Trophoblast cell (in vitro differentiated cells and primary cell): ENCODE measurements around the gene RUFY1.

Source experiments
- DNase-seq, 2 donors: peaks; one replicate each; pipeline ENCODE4 v3.0.0-alpha.2; 2016
- H2AFZ ChIP-seq: 2 replicates; pipeline ENCODE4 v1.6.1; 2013; ENCODE audit warnings: low read length, moderate library complexity, mild to moderate bottlenecking; ENCODE audit not compliant: insufficient read depth, poor library complexity
- H2AK5ac ChIP-seq: 2 replicates; pipeline ENCODE4 v1.6.1; 2013; ENCODE audit warnings: mild to moderate bottlenecking, low read length
- H2BK120ac ChIP-seq: 2 replicates; pipeline ENCODE4 v1.6.1; 2013; ENCODE audit warnings: low read length, mild to moderate bottlenecking, moderate library complexity; ENCODE audit not compliant: insufficient read depth, poor library complexity
- H2BK12ac ChIP-seq: 2 replicates; pipeline ENCODE4 v1.6.1; 2013; ENCODE audit warnings: mild to moderate bottlenecking, low read length, moderate library complexity
- H2BK5ac ChIP-seq: 2 replicates; pipeline ENCODE4 v1.6.1; 2013; ENCODE audit warnings: low read length, low read depth, moderate library complexity, mild to moderate bottlenecking; ENCODE audit not compliant: poor library complexity
- H3K14ac ChIP-seq: 2 replicates; pipeline ENCODE4 v1.6.1; 2013; ENCODE audit warnings: mild to moderate bottlenecking, low read length
- H3K18ac ChIP-seq: 2 replicates; pipeline ENCODE4 v1.6.1; 2013; ENCODE audit warnings: mild to moderate bottlenecking, low read length
- H3K23ac ChIP-seq: 2 replicates; pipeline ENCODE4 v1.6.1; 2013; ENCODE audit warnings: low read length
- H3K27ac ChIP-seq: 2 replicates; pipeline ENCODE4 v1.5.1; 2013; ENCODE audit warnings: low read depth, mild to moderate bottlenecking, inconsistent platforms, low read length, moderate library complexity
- H3K27me3 ChIP-seq: 2 replicates; pipeline ENCODE4 v1.6.1; 2013; ENCODE audit warnings: inconsistent platforms, mild to moderate bottlenecking, low read length, moderate library complexity; ENCODE audit not compliant: insufficient read depth
- H3K36me3 ChIP-seq, 2 experiments: 1 replicate in 1 of 2; 2 replicates in 1 of 2; pipeline ENCODE4 v1.6.1; 2013; ENCODE audit warnings: low read length in 2 of 2, mild to moderate bottlenecking in 2 of 2, moderate library complexity in 1 of 2; ENCODE audit not compliant: insufficient read depth in 2 of 2, control insufficient read depth in 1 of 2
- H3K4ac ChIP-seq: 2 replicates; pipeline ENCODE4 v1.6.1; 2013; ENCODE audit warnings: low read depth, mild to moderate bottlenecking, low read length, moderate library complexity
- H3K4me1 ChIP-seq, 2 experiments: 1 replicate in 1 of 2; 2 replicates in 1 of 2; pipeline ENCODE4 v1.6.1; 2013; ENCODE audit warnings: low read length in 2 of 2, mild to moderate bottlenecking in 2 of 2, moderate library complexity in 1 of 2; ENCODE audit not compliant: insufficient read depth in 2 of 2, control insufficient read depth in 1 of 2
- H3K4me2 ChIP-seq: 2 replicates; pipeline ENCODE4 v1.6.1; 2013; ENCODE audit warnings: inconsistent platforms, mild to moderate bottlenecking, low read length, moderate library complexity
- H3K4me3 ChIP-seq: 2 replicates; pipeline ENCODE4 v1.5.1; 2013; ENCODE audit warnings: mild to moderate bottlenecking, low read depth, low read length, inconsistent platforms
- H3K79me1 ChIP-seq: one replicate; pipeline ENCODE4 v1.6.1; 2013; ENCODE audit warnings: low read length
- H3K79me2 ChIP-seq: 2 replicates; pipeline ENCODE4 v1.6.1; 2013; ENCODE audit warnings: low read length, mild to moderate bottlenecking; ENCODE audit not compliant: control insufficient read depth, insufficient read depth, poor library complexity
- H3K9ac ChIP-seq: 2 replicates; pipeline ENCODE4 v1.6.1; 2013; ENCODE audit warnings: mild to moderate bottlenecking, low read length
- H3K9me3 ChIP-seq: 2 replicates; pipeline ENCODE4 v1.6.1; 2013; ENCODE audit warnings: low read depth, mild to moderate bottlenecking, control low read depth, inconsistent platforms, low read length; ENCODE audit not compliant: insufficient read depth
- H4K12ac ChIP-seq: 2 replicates; pipeline ENCODE4 v1.6.1; 2013; ENCODE audit warnings: low read depth, mild to moderate bottlenecking, low read length, moderate library complexity
- H4K8ac ChIP-seq: 2 replicates; pipeline ENCODE4 v1.6.1; 2013; ENCODE audit warnings: low read depth, mild to moderate bottlenecking, low read length, moderate library complexity
- H4K91ac ChIP-seq: one replicate; pipeline ENCODE4 v1.6.1; 2013; ENCODE audit warnings: low read depth, mild to moderate bottlenecking, low read length, moderate library complexity
- WGBS: extraction: QIAGEN DNeasy Blood & Tissue Kit; methylation state at CpG from one replicate; pipeline ENCODE4 v1.1.7; 2013; ENCODE audit warnings: missing lambda C conversion rate; ENCODE audit not compliant: insufficient read length, insufficient coverage; ENCODE audit errors: extremely low coverage; 5-methylcytosine and 5-hydroxymethylcytosine counted together

Gene RUFY1

DNA sequence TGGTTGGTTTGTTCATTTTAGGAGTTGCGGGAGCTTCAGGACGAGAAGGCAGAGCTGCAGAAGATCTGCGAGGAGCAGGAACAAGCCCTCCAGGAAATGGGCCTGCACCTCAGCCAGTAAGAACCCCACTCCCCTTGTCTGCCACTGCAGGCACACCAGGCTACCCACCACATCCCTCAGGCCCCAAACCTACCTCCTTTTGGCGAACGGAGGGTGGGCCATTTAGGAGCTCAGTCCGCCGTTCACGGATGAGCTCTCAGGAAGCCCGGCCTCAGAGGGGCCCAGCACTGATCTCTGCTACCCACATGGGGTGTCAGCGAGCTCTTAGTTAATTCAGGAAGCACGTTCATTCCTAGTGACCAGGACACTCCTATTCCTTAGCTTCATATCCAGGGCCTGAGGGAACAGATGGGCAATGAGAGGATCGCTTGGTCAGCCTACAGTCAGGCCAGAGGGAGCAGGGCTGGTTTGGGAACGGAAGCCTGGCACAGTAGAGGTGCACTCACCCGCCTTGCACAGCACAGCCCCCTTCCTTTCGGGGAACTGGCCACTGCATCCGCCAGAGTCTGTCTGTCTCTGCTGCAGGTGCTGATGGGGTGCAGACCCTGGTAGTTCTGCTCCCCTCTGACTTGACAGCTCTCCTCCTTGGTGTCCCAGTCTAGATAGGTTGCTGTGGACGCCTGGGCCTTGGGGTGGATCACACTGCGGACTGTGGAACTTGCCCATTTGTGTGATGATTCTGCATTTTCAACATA, 51.7 kb downstream of the RUFY1 start:
- no peak overlapping the region for H3K18ac ChIP-seq
- no peak overlapping the region for H3K23ac ChIP-seq
- no peak overlapping the region for H3K9ac ChIP-seq
- DNase-seq, result no peak
- H3K27me3 ChIP-seq, result no peaks in the 10 kb centered on the region
- no peaks in the 10 kb centered on the region for H3K9me3 ChIP-seq
- peaks cover 61 to 77% of the 10 kb centered on the region in 2 experiments for H3K36me3 ChIP-seq
- H3K79me2 ChIP-seq, result no peaks in the 10 kb centered on the region
- H2AK5ac ChIP-seq, result no peak overlapping the region
- H3K4me3 ChIP-seq, result no peak overlapping the region
- H2BK120ac ChIP-seq, result no peak overlapping the region
- H4K12ac ChIP-seq, result no peak overlapping the region
- no peak overlapping the region for H3K14ac ChIP-seq
- no peak overlapping the region for H4K8ac ChIP-seq
- no peak overlapping the region for H2BK5ac ChIP-seq
- no peaks in the 10 kb centered on the region for H3K79me1 ChIP-seq
- no peak overlapping the region for H2AFZ ChIP-seq
- no CpG with 5 or more reads among the region's 18 CpGs for WGBS
- no peak overlapping the region for H4K91ac ChIP-seq
- H2BK12ac ChIP-seq, result no peak overlapping the region
- no peak overlapping the region for H3K27ac ChIP-seq
- H3K4me1 ChIP-seq, result no peaks in the 10 kb centered on the region
- no peak overlapping the region for H3K4me2 ChIP-seq
- H3K4ac ChIP-seq, result no peak overlapping the region

DNA sequence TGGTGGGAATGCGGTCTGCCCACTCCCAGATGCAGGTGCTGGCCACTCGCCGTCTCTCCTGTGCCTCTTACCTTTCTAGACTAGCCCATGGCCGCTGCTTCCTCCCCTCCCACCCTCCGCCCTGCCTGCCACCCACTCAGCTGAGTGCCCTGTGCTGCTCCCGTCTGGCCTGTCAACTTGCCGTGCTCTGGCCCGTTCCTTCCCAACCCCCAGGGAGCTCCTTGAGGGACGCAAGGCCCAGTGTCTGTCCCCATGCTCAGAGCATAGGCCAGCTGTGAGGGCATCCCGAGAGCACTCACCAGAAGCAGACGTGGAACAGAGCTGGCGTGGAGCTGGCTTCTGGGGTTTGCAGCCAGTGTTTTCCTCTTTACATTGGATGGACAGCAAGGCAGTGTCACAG, 53.0 kb downstream of the RUFY1 start:
- Histone ChIP-seq H2BK12ac (no peak overlapping the region), H3K4me2 (no peak overlapping the region), H3K79me1 (no peaks in the 10 kb centered on the region), H4K12ac (no peak overlapping the region), H3K4ac (no peak overlapping the region), H2BK5ac (no peak overlapping the region), H4K8ac (no peak overlapping the region), H3K36me3 (peaks cover 61 to 79% of the 10 kb centered on the region in 2 experiments), H2AK5ac (no peak overlapping the region), H3K9me3 (no peaks in the 10 kb centered on the region), H3K23ac (no peak overlapping the region), H3K27ac (no peak overlapping the region), H3K27me3 (no peaks in the 10 kb centered on the region), H3K79me2 (no peaks in the 10 kb centered on the region), H2BK120ac (no peak overlapping the region), H3K14ac (no peak overlapping the region), H3K4me3 (no peak overlapping the region), H3K18ac (no peak overlapping the region), H3K9ac (no peak overlapping the region), H4K91ac (no peak overlapping the region), H2AFZ (no peak overlapping the region), H3K4me1 (no peaks in the 10 kb centered on the region)
- DNase-seq, result no peak
- WGBS, result no CpG with 5 or more reads among the region's 12 CpGs

DNA sequence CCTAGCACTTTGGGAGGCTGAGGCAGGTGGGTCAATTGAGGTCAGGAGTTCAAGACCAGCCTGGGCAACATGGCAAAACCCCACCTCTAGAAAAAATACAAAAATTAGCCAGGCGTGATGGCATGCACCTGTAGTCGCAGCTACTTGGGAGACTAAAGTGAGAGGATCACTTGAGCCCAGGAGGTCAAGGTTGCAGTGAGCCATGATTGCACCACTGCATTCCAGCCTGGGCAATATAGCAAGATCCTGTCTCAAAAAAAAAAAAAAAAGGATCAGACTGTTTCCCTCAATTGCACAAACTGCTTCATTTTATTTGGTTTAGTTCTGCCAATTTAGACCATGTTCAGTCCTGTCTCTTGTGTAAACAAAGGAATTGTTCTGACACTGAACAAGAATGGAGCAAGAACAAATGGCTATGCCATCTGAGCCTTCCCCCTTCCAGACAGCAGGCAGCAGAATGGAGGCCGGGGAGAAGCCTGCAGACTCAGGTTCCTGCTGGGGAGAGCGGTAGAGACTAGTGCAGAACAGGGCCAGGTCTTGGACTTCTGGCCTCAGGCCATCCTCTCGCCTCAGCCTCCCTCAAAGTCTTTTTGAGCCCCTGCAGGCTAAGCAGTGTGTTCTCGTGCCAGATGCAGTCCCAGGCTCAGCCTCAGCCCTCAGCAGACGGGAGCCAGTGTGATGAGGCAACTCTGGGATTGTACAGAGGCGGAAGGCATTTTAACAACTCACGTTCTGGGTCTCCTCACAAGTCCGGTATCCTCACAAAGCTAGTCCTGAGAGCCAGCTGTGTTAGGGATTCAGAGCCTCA, 54.9 kb downstream of the RUFY1 start:
- Histone ChIP-seq H3K4me3 (no peak overlapping the region), H3K18ac (no peak overlapping the region), H3K27ac (no peak overlapping the region), H3K14ac (no peak overlapping the region), H3K27me3 (no peaks in the 10 kb centered on the region), H2AK5ac (no peak overlapping the region), H3K79me2 (no peaks in the 10 kb centered on the region), H2BK5ac (no peak overlapping the region), H4K8ac (no peak overlapping the region), H3K23ac (no peak overlapping the region), H2BK12ac (no peak overlapping the region), H2AFZ (no peak overlapping the region), H3K36me3 (peaks cover 54 to 74% of the 10 kb centered on the region in 2 experiments), H3K79me1 (no peaks in the 10 kb centered on the region), H4K12ac (no peak overlapping the region), H4K91ac (no peak overlapping the region), H3K9ac (no peak overlapping the region), H3K4me1 (no peaks in the 10 kb centered on the region), H2BK120ac (no peak overlapping the region), H3K4me2 (no peak overlapping the region), H3K9me3 (no peaks in the 10 kb centered on the region), H3K4ac (no peak overlapping the region)
- DNase-seq, result peak; percentile 41 to 48
- WGBS, result no CpG with 5 or more reads among the region's 10 CpGs

DNA sequence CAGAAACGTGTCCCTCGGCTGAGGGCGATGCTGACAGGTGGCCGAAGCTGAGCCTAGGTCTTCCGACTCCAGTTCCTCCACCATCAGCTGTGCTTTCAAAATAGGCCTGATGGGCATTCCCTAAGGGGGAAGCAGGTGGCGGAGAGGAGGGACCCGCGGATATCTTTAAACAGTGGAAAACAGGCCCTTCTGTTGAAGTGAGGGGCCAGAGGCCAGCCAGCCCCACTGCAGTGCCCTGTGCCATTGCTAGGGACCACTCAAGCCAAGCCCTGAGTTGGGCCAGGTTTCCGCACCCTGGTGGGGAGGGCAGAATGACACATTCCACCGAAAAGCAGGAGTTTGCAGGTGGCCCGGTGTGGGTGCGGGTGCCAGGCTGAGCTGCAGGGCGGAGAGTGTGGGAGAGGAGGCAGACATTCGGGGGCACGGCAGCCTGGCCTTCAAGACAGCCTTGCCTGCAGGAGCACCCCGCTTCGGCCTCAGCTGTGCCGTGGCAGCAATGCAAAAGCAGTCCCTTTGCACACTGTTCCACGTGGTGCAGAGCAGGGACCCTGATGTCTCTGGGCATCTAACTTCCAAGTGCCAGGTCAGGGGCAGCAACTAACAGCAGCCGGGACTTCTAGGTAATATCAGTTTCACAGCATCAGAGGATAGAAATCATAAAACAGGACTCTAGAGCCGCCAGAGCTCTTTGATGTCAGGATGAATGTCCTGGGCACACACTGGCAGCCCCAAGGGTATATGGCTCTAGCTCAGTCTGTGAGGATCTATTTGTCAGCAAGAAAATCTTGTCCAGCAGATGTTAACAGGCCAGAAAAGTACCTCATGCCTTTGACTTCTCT, 55.9 kb downstream of the RUFY1 start:
- Histone ChIP-seq H2BK5ac (no peak overlapping the region), H2BK120ac (no peak overlapping the region), H2AK5ac (no peak overlapping the region), H3K79me2 (no peaks in the 10 kb centered on the region), H3K4me2 (no peak overlapping the region), H4K12ac (no peak overlapping the region), H3K23ac (no peak overlapping the region), H2BK12ac (no peak overlapping the region), H3K4me1 (no peaks in the 10 kb centered on the region), H3K9ac (no peak overlapping the region), H3K14ac (no peak overlapping the region), H3K18ac (no peak overlapping the region), H3K79me1 (no peaks in the 10 kb centered on the region), H4K91ac (no peak overlapping the region), H2AFZ (no peak overlapping the region), H3K27ac (no peak overlapping the region), H4K8ac (no peak overlapping the region), H3K4me3 (no peak overlapping the region), H3K4ac (no peak overlapping the region), H3K9me3 (no peaks in the 10 kb centered on the region), H3K36me3 (peaks cover 57 to 76% of the 10 kb centered on the region in 2 experiments), H3K27me3 (no peaks in the 10 kb centered on the region)
- DNase-seq, result no peak
- no CpG with 5 or more reads among the region's 21 CpGs for WGBS
